GM18505 (cell line): Measurements from ENCODE around the gene SIX2.
"Not testable (repeated sequence)": the region's sequence is repeated elsewhere in the genome, so short reads cannot be mapped to it uniquely, and the experiment has no call there.

Source experiments
- ATAC-seq: cut with Tn5 transposase; IDR thresholded peaks from one replicate; pipeline ENCODE4 v1.9.1; 2021; ENCODE audit not compliant: unreplicated experiment
- POLR2A ChIP-seq: IDR thresholded peaks from 4 replicates; pipeline ENCODE4 v1.6.1; 2011; ENCODE audit warnings: borderline replicate concordance; ENCODE audit not compliant: insufficient read depth, insufficient read length; ENCODE audit errors: extremely low read depth

The SIX2 gene

DNA sequence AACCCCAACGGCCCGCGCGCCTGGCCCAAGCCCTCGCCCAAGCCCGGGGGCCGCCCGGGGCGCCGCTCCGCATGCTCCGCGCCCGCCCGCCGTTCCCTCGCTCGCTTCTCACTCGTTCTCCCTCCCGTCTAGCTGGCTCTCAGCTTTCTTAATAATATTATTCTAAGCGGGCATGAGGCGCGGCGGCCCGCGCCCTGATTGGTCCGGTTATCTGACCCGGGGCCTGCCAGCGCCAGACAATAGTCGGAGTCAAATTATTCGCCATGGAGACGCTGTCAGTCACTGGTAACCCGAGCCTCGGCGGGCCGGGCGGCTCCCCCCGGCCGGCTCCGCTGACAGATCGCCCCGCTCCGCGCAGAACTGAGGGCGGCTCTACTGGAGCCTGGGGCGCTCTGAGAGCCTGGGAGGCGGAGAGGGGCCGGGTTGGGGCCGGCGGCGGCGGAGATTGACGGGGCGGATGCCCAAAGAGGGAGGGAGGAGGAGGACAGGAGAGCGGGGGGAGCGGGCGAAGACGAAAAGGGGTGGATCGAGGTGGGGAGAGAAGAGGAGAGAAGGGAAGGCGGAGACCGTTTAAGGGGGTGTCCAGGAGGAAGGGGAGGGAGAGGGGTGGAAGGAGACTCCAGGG is at the start of gene SIX2:
SIX2 (minus strand) TSS at position 150 of the 625 bp plus-strand sequence. CDS start 342 bp downstream, outside the sequence.
- TF ChIP-seq POLR2A, result no peak
- ATAC-seq, result no peak

GRCh38 chr2:45055162-45055605 is 45.9 kb upstream of the SIX2 start:
- no peak for TF ChIP-seq POLR2A
- ATAC-seq, result no peak

DNA sequence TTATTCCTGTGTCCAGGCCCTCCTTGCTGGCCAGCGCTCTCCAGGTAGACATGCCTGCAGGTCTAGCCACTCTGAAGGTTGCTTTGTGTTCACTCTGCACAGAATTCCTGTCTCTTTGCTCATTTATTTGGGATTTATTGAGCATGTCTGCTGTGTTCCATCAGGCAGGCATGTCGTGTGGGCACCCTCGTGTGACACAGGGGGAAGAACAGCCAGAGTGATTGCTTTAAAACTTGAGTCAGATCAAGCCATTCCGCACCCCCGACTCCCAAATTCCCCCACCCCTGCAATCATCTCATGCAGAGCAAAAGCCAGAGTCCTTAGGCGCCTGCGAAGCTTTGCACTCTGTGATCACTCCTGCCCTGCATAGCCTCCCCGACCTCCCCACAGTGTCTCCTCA is 44.7 kb upstream of the SIX2 start:
- no peak for ATAC-seq
- TF ChIP-seq POLR2A, result no peak

DNA sequence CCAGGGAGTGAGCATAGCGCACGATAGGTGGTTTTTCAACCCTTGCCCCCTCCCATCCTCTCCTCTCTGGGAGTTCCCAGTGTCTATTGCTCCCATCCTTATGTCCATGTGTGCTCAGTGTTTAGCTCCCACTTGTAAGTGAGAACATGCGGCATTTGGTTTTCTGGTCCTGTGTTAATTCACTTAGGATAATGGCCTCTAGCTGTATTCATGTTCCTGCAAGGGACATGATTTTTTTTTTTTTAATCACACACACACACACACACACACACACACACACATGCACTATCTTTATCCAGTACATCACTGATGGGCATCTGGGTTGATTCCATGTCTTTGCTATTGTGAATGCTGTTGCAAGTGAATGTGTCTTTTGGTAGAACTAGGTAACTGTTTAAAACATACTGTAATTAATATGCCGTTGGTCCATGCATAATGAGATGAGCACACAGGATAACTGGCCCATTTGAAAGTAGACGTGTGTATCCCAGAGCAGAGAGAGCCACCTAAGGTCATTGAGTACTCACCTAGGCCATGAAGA is 43.2 kb upstream of the SIX2 start:
- no peak for TF ChIP-seq POLR2A
- ATAC-seq, result no peak

DNA sequence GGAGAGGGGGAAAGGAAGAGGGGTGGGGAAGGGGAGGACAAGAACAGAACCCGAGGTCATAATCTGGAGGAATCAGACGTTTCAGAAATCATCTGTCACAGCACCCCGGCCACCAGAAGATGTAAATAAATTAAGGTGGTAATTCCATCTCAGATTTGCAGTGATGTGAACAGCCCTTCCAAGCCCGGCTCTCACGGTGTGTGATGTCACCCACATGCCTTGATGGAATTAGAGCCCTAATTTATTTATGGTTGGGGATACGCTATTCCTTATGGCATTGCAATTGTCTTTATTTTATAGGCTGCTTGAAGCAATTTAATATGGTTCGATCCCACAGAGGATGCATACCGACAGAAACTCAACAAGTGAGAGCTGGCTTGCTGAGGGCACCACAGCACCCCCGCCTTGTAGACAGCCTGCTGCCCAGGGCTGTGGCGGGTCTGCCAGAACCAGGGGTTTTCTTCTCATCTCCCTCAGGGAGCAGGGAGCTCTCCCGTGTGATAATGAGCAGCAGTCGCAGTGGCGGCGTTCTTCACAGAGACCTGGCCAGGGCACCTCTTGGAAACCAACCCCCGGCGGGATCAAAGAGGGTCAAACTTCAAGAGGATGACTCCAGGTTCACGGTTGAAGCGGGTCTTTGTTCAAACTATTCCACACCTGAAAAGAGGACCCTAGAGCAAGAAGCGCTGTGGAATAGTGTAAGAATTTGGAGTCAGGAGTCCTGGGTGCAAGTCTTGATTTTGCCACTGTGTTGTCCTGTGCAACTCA is 40.5 kb upstream of the SIX2 start:
- TF ChIP-seq POLR2A, result no peak
- ATAC-seq, result no peak

DNA sequence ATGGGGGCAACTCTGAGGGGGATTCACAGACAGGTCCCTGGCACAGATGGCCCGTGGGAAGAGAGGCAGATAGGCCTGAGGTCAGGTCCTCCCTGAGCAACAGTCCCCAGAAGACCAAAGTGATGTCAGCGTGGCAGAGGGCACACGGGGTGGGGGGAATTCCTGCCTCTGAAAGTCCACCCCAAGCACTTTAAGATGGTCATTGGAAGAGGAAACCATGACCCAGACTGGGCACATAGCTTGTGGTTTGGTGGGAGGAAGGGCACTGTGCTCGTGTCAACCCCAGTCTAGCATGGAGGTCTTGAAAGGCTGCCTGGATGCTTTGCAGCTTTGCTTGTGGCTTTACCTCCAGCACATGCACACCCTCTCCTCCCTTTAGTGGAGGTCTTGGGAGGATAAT is 38.0 kb upstream of the SIX2 start:
- TF ChIP-seq POLR2A, result no peak
- ATAC-seq, result no peak

DNA sequence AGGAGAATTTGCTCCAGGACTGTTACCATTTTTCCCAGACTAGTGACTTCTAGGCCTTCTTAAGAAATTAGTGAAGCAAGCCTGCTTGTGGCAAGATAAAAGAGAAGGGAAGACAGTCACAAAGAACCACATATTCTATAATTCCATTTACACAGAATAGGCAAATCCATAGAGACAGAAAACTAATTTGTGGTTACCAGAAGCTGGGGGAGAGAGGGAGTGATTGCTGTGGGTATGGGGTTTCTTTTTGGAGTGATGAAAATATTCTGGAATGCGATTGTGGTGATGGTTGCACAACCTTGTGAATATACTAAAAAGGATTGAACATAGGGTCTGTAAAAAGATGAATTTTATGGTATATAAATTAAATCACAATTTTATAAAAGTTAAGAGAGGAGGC is 37.5 kb upstream of the SIX2 start:
- no peak for TF ChIP-seq POLR2A
- no peak for ATAC-seq

DNA sequence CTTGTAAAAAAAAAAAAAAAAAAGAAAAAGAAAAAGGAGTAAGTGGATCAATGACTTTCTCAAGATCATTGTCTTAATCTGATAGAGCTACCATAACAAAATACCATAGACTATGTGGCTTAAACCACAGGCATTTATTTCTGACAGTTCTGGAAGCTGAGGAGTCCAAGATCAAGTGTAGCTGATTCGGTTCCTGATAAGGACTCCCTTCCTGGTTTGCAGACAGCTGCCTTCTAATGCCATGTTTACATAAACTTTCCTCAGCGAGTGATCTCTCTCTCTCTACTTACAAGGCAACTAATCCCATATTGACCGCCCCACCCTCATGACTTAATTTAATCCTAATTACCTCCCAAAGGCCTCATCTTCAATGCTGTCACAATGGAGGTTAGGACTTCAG is 36.5 kb upstream of the SIX2 start:
- TF ChIP-seq POLR2A, result no peak
- ATAC-seq, result no peak

DNA sequence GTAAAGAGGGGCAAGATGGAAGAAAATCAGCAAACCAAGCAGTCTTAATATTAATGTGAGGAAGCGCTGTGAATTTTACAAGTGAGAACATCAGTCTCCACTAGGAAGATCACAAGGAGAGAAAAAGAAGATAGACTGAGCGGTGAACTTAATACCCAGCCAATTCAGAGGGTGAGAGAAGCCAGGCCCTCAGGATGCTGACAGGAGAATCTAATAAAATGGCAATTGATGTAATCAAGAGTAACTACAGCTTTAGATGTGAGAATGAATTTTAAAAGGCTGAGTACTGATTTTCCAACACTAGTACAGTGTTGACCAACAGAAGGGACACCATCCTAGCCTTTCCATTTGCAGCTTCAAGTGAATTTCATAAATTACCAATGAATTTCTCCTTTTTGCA is 35.7 kb upstream of the SIX2 start:
- no peak for TF ChIP-seq POLR2A
- no peak for ATAC-seq

DNA sequence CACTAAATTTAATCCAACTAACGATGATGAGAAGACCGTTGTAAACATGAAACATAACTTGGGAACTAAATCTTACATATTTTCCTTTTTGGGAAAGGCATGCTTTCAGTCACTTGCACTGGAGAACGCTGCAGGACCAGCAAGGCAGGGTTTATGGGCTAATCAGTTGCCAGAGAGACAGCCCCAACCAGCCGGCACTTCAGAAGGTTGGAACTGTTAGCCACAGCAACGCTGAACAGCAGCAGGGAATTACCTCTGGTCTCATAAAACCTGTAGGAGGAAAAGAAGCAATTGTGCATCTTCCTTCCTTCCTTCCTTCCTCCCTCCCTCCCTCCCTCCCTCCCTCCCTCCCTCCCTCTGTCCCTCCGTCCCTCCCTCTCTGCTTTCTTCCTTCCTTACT is 33.9 kb upstream of the SIX2 start:
- no peak for TF ChIP-seq POLR2A
- ATAC-seq, result no peak

DNA sequence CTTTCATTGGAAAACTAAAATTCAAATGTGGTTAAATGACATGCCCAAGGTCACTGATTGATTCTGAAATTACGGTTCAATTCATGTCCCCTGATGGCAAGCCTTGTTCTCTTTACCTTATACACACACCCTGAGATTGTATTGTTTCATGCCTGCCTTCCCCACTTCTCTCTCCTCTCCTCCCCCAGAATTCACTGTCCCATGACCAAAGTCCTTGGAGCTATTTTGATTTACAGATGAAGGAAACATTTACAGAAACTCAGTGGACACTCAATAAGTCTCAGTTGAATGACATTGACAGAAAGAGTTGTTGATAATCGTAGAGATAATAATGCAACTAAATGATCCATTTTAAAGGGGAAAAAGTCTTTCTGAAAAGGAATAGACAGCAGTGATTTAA is 33.1 kb upstream of the SIX2 start:
- no peak for TF ChIP-seq POLR2A
- ATAC-seq, result no peak

GRCh38 chr2:45040786-45041185 is 31.5 kb upstream of the SIX2 start:
- ATAC-seq, result no peak
- TF ChIP-seq POLR2A, result no peak

DNA sequence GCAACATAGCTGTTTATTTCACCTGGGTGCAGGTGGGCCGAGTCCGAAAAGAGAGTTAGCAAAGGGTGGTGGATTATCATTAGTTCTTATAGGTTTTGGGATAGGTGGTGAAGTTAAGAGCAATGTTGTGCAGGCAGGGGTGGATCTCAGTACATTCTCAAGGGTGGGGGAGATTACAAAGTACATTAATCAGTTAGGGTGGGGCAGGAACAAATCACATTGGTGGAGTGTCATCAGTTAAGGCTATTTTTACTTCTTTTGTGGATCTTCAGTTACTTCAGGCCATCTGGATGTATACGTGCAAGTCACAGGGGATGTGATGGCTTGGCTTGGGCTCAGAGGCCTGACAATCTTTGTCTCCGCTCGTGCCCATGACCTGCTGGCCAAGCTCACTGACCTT is 30.6 kb upstream of the SIX2 start:
- ATAC-seq, result not testable (repeated sequence)

GRCh38 chr2:45038861-45039260 is 29.6 kb upstream of the SIX2 start:
- not testable (repeated sequence) for ATAC-seq
